NCI-H2196 (cell line): Measurements from ENCODE around the gene GALNTL6.
"Not testable (repeated sequence)": the region's sequence is repeated elsewhere in the genome, so short reads cannot be mapped to it uniquely, and the experiment has no call there.

ENCODE experiments used
- DNase-seq: peaks from one replicate; lab custom pipeline; 2025; ENCODE audit not compliant: unreplicated experiment; lab: John Stamatoyannopoulos, UW

The GALNTL6 gene

DNA sequence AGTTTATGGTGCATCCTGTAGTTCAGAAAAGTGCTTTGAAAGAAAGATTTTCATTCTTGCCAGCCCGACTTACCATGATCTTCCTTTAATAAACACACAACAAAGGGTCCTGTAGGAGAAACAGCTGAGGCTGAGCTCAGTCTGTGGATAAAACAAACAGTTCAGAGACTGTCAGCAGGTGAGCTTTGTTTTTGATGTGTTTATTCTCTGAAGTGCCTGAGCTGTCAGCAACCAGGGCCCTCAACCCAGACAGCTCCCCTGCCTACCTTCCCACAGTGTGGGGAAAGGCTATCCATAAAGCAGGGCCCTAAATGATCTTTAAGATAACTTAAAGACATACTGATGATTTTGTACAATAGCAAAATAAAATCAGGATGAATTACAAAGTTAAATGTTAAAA is 896.2 kb downstream of the GALNTL6 start:
- DNase-seq: no peak

GRCh38 chr4:172716291-172716690 is 903.1 kb downstream of the GALNTL6 start:
- DNase-seq: no peak

GRCh38 chr4:172721659-172722058 is 908.5 kb downstream of the GALNTL6 start:
- DNase-seq: no peak

DNA sequence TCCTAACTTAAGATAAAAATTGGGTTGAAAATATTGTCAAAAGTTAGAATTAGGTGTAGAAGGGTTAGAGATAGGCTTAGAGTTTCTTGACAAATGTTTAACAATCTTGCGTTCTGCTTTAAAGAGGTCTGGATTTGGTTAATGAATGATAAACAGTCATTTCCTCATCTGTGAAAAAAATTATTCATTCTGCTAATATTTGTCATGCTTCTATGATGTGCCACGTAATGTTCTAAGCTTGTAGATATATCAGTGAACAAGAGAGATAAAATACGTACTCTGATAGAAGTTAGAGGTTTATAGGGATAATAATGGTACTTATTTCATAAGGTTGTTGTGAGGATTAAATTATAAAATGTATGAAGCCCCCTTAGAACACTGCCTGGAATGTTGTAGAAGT is 912.4 kb downstream of the GALNTL6 start:
- no peak for DNase-seq

GRCh38 chr4:172726001-172726423 is 912.8 kb downstream of the GALNTL6 start:
- no peak for DNase-seq

DNA sequence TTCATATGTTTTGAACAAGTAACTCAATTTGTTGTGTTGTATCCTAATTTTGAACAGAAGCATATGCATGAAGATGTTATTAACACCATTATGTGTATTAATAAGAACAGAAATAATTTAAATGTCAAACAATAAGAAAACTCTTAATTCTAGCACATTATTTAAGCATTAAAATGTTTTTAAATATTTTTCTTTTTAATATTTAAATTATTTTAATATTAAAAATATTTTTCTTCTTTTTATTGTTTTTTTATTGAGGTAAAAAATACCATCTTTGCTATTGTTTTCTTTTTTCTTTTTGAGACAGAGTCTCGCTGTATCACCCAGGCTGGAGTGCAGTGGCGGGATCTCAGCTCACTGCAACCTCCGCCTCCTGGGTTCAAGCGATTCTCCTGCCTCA is 914.4 kb downstream of the GALNTL6 start:
- no peak for DNase-seq

- DNase-seq: not testable (repeated sequence)
These were observed 920.4 kb downstream of the GALNTL6 start for GRCh38 chr4:172733645-172734044.

DNA sequence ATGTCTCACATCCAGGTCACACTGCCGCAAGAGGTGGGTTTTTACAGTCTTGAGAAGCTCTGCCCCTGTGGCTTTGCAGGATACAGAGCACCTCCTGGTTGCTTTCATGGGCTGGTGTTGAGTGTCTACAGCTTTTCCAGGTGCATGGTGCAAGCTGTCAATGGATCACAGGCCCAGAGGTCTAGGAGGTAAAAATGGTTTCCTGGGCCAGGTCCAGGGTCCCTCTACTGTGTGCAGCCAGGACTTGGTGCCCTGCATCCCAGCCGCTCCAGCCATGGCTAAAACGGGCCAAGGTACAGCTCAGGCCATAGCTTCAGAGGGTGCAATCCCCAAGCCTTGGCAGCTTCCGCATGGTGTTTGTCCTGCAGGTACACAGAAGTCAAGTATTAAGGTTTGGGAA is 921.4 kb downstream of the GALNTL6 start:
- DNase-seq: no peak

DNA sequence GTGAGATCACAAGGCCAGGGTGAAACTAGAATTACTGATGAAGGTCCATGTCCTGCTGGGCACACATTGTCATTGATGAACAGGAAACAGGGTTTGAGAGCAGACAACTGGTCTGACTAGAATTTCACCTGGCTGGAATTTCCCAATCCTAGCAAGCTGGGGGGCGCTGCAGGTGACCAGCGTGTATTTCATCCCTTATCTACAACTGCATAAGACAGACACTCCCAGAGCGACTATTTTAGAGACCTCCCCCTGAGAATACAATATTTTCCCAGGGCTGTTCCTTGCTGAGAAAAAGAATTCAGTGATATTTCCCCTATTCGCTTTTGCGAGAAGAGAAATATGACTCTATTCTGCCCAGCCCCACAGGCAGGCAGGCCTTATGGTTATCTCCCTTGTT is 922.8 kb downstream of the GALNTL6 start:
- no peak for DNase-seq

DNA sequence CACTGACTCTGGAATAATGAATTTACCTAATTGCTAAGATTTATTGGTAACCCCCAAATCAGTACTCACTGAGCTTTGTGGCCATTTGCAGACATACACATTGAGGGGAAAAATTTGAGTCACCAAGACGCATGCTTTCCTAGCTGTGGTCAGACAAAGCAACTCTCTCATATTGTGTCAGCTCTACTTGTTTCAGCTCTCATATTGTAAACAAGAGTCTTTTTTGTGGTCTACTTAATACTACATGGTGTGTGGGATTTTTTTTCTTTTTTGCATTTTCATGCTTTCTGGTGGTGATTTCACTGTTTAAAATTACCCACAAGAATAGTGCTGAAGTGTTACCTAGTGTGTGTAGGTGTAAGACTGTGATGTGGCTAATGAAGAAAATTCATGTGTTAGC is 927.2 kb downstream of the GALNTL6 start:
- DNase-seq: no peak

GRCh38 chr4:172750910-172751309 is 937.7 kb downstream of the GALNTL6 start:
- DNase-seq: no peak

- no peak for DNase-seq
These were observed 938.3 kb downstream of the GALNTL6 start for GRCh38 chr4:172751550-172751949.

DNA sequence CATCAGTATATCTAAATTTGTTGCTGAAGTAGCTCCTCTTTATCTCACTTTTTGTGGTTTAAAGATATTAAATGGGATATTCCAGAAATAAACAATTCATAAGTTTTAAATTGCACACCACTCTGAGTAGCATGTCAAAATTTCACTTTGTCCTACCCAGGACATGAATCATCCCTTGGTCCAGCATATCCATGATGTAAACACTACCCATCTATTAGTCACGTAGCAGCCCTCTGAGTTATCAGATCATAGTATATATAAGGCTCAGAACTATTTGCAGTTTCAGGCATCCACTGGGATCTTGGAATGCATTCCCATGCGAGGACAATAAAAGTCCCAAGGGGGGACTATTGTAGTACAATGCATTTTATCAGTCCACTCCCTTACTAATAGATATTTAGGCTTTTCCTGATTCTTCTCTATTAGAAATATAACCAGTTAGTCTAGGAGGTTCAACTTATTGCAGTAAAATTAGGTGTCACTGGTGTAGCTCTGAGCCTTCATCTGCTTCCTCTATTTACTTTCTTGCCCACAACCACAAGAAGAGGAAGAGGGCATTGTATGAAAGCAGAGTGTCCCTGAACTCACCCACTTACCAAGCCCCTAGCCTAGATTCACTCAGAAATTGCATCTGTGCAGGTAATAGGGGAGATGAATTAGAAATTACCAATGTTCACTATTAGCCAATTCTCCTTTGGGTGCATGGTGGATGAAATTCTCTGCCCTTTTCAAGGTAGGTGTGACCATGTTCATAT is 945.6 kb downstream of the GALNTL6 start:
- no peak for DNase-seq

- no peak for DNase-seq
These were observed 947.3 kb downstream of the GALNTL6 start for GRCh38 chr4:172760512-172760911.

DNA sequence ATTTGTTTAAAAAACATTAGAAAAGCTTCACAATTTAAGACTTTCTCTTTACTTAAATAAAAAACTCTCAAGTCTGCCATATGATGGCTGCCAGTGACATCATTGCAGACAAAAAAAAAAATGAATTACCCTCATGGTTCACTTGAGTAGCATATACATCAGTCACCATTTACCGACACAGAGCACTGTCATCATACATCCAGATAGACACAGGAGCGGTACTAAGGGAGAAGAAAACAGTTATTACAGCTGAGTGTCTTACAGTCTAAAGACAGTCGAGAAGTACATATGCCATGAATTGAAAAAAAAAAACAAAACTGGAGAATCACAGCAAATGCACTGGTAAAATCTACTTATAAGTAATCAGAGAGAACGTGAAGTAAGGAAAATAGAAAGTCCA is 949.7 kb downstream of the GALNTL6 start:
- no peak for DNase-seq

- DNase-seq: no peak
These were observed 957.6 kb downstream of the GALNTL6 start for GRCh38 chr4:172770787-172771186.

DNA sequence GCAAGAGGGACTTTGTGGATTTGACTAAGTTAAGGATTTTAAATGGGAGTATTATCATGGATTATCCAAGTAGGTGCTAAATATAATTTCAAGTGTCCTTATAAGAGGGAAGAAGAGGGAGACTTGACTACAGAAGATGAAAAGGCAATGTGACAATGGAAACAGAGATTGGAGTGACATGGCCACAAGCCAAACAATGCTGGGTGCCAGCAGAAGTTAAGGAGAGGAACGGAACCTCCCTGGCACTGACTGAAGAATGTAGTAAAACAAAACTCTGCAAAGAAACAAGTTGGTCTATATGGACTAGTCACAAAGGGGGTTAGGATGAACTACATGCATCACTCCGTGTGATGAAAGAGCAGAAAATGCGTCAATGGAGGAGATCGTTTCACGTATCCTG is 959.6 kb downstream of the GALNTL6 start:
- DNase-seq: no peak

GRCh38 chr4:172776203-172776861 is 963.1 kb downstream of the GALNTL6 start:
- DNase-seq: no peak

- DNase-seq: no peak
These were observed 964.7 kb downstream of the GALNTL6 start for GRCh38 chr4:172777729-172778431.

DNA sequence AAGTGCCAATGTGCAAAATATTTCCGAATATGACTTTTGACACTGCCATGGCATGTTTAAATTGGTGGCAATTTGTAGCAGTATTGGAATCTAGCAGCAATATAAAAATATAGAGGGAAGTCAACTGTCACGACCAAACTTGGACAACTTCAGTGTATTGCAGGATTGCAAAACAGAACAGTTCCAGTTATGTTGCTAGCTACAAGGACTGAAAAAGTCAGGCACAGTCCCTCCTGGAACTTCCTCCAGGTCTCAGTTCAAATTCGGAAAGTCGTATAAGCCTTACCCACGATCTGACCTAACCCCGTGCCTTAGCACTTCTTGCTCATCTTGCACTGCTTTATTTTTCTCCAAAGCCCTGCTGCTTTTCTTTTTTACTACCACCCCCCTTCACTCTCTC is 965.4 kb downstream of the GALNTL6 start:
- no peak for DNase-seq

DNA sequence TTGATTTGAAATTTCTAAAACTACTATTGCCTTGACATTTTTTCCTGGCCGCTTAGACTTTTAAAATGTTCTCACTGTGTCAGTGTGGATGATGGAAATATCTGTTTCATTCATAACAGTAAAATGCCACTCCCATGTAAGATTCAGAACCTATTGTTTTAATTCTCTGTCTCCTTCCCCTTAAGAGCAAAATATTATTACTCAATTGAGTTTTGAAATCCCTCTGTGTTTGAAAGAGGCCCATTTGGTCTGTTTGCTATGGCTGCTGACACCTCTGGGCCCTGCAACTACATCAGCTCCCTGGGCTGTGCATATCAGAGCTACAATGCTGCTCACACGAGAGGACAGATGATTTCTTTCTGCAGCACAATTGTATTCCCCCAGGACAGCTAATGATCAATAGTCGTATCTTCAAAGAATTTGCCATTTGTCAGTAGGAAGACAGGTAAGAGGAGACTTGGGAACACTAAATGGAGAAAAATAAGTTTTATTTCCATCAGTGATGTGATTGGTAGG is 967.4 kb downstream of the GALNTL6 start:
- no peak for DNase-seq

DNA sequence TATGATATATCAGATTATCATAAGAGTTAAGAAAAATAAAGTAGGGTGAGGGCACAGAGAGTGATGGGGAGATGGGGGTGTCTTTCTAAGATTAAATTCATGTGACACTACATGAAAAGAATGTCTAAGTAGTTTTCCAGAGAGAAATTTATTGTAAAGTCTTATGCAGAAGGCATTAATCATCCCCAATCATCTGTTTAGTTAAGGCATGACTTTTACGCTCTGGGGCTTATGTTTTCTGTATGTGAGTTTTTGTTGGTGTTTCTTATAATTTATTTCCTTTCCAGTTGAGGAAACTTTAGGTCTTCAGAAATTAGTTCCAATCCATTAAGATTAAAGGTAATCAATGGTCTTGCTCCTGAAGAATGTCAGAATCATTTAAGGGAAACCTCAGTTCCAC is 972.4 kb downstream of the GALNTL6 start:
- no peak for DNase-seq
